ENCODE data around the gene CHCHD6.

DNA sequence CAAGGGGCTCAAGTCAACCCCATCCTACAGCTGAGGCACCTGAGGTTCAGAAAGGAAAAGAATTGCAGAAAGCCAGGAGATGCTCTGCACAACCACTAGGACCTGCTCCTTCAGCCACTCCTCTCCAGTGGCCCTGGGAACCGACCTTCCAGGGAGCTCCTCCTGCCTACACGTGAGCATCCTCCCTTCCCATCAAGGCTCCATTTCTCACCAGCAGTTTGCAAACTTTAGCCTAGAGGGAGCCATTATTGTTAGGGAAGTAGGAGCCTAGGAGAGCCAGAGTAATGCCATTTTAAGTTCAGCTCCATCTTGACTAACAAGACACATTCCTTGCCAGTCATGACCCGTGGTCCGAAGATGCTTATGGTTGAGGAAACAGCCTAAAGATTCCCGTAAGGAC is 11.2 kb upstream of the CHCHD6 start:
- TF ChIP-seq, protein P1, sequence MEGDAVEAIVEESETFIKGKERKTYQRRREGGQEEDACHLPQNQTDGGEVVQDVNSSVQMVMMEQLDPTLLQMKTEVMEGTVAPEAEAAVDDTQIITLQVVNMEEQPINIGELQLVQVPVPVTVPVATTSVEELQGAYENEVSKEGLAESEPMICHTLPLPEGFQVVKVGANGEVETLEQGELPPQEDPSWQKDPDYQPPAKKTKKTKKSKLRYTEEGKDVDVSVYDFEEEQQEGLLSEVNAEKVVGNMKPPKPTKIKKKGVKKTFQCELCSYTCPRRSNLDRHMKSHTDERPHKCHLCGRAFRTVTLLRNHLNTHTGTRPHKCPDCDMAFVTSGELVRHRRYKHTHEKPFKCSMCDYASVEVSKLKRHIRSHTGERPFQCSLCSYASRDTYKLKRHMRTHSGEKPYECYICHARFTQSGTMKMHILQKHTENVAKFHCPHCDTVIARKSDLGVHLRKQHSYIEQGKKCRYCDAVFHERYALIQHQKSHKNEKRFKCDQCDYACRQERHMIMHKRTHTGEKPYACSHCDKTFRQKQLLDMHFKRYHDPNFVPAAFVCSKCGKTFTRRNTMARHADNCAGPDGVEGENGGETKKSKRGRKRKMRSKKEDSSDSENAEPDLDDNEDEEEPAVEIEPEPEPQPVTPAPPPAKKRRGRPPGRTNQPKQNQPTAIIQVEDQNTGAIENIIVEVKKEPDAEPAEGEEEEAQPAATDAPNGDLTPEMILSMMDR (IDR thresholded peaks at IDR 0.05; ENCODE audit: insufficient read depth, low read length, poor library complexity, severe bottlenecking): no peak
- no peak for TF ChIP-seq EZH2phosphoT487 (conservative IDR thresholded peaks at IDR 0.05; ENCODE audit: low read length)
